NCI-H510A treated with DMSO at 0.1 percent for 48 hours (cell line): ENCODE measurements around the gene DPP10.
A peak's percentile ranks its signal among the peaks of the same experiment; 100 is the strongest.

Experiments used
- DNase-seq: peaks from one replicate; lab custom pipeline; 2025; lab: John Stamatoyannopoulos, UW

DPP10 gene

GRCh38 chr2:114609203-114609602 is 166.8 kb downstream of the DPP10 start:
- DNase-seq: no peak

GRCh38 chr2:114609801-114610200 is 167.4 kb downstream of the DPP10 start:
- DNase-seq: peak; percentile 62

- DNase-seq: no peak
Measured at GRCh38 chr2:114610677-114611076, 168.2 kb downstream of the DPP10 start.

- no peak for DNase-seq
Measured at GRCh38 chr2:114614592-114614991, 172.2 kb downstream of the DPP10 start.

- no peak for DNase-seq
Measured at GRCh38 chr2:114628481-114628880, 186.0 kb downstream of the DPP10 start.

- no peak for DNase-seq
Measured at GRCh38 chr2:114631146-114631545, 188.7 kb downstream of the DPP10 start.

DNA sequence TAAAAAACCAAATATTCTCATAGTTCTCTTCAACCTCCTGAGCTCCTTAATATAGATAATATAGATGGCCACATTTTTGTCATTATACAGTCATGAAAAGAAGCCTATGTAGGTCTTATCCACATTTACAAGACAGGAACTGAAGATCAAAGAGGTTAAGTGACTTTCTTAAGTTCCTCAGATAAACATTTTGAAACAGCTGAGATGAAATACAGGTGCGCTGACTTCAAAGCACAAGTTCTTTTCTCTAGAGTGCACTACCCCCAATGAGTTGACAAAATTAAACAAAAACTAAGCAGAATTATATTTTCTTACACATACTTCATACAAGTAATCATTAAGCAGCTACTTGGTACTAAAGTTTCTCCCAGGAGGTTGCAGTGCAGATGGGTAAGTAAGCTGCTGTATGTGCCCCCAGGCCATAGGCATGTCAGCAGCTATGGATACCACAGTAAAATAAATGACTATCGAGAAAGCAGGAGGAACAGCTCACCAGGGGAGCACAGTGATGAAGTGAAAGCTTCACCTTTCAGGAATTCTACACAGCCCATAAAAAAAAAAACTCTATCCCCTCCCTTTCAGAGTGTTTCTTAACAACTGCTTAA is 199.8 kb downstream of the DPP10 start:
- no peak for DNase-seq

DNA sequence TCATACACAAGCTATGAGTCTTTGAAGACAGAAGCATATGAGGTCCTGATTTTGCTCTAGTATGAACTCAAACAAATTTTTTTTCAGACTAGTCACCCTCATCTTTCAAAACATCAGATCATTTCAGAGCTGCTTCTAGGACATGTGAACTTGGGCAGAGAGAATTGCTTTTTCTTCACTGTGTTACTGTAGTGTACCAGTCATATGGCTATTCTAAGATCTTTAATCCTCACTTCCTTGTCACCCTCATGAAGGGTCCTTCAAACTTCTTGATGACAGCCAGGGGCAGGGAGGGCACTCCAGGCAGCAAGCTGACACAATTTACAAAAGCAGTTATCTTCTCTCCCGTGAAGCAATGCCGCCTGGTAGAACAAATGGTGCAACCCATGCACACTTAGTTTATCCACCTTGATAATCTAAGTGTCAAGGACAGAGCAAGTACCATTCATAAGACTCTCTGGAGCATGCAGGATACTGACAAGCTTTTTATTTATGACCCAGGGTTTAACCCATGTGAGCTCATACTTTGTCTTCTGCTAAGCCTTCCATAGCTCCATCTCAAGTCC is 200.6 kb downstream of the DPP10 start:
- DNase-seq: no peak

DNA sequence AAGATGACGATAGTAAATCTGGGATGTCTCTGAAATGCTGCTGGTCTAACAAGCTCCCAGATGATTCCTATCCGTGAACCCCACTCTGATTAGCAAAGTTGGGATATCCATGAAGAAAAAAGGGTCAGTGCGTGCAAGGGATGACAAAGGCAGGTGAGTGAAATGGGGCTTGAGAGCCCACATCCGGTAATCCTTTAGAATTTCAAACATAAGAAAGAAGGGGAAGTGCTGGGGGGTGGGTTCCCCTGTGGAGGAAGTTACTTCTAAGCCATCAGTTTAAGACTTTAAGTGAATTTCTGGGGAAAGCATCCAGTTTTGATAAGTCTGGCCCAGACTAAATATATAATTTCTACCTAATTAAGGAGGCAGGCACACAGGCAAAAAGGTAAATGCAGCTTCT is 209.5 kb downstream of the DPP10 start:
- no peak for DNase-seq

DNA sequence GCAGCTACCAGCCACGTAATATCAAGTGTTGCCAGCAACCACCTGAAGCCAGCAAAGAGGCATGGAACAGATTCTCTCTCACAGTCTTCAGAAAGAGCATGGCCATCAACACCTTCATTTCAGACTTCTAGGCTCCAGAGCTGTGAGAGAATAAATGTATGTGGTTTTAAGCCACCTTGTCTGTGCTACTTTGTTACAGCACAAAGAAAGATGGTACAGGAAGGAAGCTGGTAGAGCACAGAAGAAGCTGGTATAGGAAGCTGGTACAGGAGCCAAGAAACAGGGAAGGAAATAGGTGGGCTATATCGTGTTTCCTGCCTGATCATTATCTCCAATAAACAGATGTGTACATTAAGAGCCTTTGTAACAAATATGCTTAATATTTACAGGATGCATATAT is 217.4 kb downstream of the DPP10 start:
- DNase-seq: no peak

DNA sequence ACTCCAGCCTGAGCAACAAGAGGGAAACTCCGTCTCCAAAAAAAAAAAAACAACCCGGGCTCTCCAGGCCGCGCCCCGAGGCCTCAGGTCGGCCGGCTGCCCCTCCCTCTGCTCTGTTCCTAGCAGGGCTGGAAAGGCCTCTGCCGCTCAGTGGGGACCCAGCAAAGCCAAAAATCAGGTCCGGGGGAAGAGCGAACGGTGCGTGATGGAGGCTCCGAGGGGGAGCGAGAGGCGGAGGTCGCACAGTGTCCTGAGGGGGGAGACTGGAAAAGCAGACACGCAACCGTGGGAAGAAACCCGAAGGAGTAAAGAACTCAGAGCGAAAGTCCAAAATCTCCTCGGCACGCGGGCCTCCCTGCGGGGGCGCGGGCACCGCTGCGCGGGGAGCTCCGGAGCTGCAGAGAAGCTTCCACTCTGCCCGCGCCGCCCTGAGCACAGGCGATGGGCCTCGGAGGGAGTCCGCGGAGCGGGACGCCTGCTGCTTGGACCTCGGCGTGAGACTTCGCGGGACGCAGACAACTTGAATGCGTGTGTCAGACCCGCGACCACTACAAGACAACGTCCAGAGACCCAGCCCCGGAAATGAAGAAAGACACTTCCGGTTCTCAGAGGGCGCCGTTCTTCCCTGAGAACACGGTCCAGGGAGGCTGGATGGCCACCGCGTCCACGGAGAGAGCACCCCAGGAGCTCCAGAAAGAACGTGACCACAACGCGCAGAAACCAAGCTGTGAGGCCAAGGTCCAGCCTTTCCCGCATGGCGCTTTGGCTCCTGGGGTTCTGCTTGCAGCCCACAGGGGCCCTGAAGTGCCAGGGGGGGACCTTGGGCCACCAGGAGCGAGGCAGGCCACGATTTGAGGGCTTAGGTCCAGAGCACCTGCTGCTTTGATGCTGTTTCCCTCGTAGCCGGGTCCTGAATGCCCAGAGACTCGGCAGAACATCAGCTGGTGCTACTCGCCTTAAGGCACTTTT is 219.8 kb downstream of the DPP10 start:
- peak; percentile 50 for DNase-seq

GRCh38 chr2:114668415-114668814 is 226.0 kb downstream of the DPP10 start:
- DNase-seq: no peak

DNA sequence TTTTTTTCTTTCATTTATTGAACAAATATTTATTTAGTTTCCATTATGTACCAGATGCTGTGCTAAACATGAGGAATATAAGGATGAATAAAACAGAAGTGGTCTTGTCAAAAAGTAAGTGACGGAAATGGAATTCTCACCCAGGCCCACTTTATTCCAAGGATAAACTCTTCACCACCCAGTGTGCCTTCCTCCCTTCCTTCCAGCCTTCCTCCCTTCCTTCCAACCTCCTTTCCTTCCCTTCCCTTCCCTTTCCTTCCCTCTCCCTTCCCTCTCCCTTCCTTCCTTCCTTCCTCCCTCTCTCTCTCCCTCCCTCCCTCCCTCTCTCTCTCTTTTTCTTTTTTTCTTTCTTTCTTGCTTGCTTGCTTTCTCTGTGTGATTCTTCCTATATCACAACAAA is 240.8 kb downstream of the DPP10 start:
- no peak for DNase-seq

DNA sequence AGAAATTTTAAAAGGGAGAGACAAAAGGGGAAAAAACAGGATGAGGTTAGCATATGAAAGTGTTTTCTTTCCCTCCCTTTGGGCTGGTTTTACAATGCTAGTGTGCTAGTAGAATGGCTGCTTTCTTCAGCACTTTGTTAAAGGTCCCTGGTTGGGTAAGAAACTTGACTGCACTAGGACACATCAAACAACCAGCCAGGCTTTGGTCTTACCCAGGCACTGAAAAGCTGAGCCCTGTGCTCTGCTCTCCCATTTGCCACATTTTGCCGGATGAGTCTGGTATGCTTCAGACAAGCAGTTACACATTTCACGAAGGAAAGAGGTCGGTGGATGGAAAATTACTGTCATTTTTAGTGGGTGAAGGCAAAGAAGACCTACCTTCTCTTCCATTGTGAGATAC is 242.0 kb downstream of the DPP10 start:
- no peak for DNase-seq

GRCh38 chr2:114685102-114685501 is 242.7 kb downstream of the DPP10 start:
- DNase-seq: no peak

DNA sequence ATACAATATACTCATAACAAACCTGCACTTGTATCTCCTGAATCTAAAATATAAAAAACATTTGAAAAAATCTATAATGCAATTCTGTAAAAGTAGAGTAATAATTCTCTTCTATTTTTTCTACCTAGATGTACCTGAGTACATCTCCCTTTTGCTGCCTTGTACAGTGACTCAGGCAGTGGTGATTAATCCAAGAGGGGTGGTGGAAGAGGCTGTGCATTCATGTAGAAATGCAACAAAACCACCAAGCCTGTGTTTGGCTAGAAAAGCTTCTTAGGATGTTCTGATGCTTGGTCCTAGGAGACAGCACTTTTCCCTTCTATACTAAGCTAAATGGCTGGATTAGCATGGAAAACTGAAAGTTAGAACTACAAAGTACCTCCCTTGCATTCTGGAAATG is 245.8 kb downstream of the DPP10 start:
- no peak for DNase-seq

GRCh38 chr2:114698520-114698919 is 256.1 kb downstream of the DPP10 start:
- no peak for DNase-seq

GRCh38 chr2:114699423-114699944 is 257.0 kb downstream of the DPP10 start:
- DNase-seq: no peak

DNA sequence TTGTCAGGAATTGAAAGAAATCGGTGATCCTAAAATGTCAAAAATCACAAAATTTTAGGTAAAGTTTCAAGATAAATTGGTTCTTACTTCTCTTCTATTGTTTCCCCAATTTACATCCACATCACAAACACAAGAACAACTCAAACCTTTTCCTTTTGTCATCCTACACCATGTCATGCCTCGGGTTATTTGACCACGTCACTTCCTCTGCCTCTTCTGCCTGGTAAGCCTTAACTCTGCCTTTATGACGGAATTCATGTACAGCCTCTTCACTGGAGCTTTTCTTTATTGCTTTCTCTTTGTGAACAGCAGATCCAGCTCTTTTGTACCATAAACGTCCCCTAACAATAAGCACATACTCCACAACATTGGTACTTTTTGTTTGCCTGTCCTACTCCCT is 258.0 kb downstream of the DPP10 start:
- no peak for DNase-seq

- DNase-seq: no peak
Measured at GRCh38 chr2:114709936-114710850, 267.8 kb downstream of the DPP10 start.

DNA sequence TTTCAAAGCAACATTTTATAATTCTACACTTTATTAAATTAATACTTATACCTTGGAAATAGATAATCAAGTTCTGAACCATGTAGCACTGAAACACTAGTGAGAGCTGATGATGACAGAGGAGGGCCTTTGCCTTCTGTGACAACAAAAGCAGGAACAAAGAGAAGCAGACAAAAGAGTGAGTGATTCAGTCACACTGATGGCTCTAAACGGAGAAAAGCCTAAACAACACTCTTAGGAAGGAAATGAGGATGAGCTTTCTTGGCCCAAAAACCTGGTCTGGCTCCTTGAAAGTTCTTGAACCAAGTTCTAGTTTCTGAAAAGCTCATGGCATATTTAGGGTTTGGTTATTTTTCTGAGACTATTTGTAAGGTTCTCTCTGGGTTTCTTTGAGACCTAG is 271.9 kb downstream of the DPP10 start:
- no peak for DNase-seq

DNA sequence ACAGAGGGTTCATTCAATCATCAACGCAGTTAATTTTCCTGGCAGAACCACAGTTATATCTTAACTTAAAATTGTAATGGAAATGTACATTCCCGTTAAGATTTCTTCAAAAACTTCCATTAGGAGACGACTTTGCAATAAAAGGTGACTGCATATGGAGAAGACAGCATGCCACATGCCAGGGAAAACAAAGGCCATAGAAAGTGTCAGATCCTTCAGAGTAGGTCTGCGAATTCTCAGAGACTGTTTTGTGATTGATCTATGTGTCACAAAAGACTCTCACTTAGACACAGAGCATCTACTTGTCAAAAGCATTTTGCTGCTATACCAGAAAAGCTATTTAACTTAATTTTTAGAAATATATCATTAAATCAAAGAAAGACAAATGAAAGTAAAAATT is 274.6 kb downstream of the DPP10 start:
- no peak for DNase-seq
